SH-SY5Y (cell line): ENCODE measurements around the gene RALGDS.

ENCODE experiments used
- GATA2 ChIP-seq: IDR thresholded peaks from 2 replicates; pipeline ENCODE4 v1.6.1; 2011; ENCODE audit warnings: mild to moderate bottlenecking, low read depth, low read length
- GATA3 ChIP-seq: IDR thresholded peaks from 2 replicates; pipeline ENCODE4 v1.6.1; 2011; ENCODE audit warnings: low read depth, mild to moderate bottlenecking, low read length, moderate library complexity

GRCh38 chr9:133098104-133098754 is 22.8 kb downstream of the RALGDS start:
- TF ChIP-seq GATA2: no peak
- TF ChIP-seq GATA3: no peak
